Upper lobe of left lung (tissue), 6 donors: Measurements from ENCODE around the gene ASTN1. TPM values are rescaled to one million over a fixed set of nuclear protein-coding genes. Genes with fewer than 3 reads are reported as not detected.
A peak's percentile ranks its signal among the peaks of the same experiment; 100 is the strongest.

Experiments used
- ATAC-seq, 2 donors: fragments of 200-7000 bp; cut with Tn5 transposase; one replicate each; pipeline ENCODE4 v1.9.1; 2022; ENCODE audit warnings: mild to moderate bottlenecking in 2 of 2, moderate library complexity in 2 of 2; ENCODE audit not compliant: low FRiP score in 2 of 2
- DNase-seq, 2 donors: peaks; one replicate each; pipeline ENCODE4 v3.0.0-alpha.2; 2019 to 2020
- H3K27ac ChIP-seq, 4 donors: fragments of 200-600 bp; sonication (generic); one replicate each; pipeline ENCODE4 v1.5.1; 2016 to 2019
- H3K27me3 ChIP-seq, 4 donors: fragments of 200-600 bp; sonication (generic); one replicate each; pipeline ENCODE4 v1.5.1; 2017 to 2019
- H3K36me3 ChIP-seq, 4 donors: fragments of 200-600 bp; sonication (generic); one replicate each; pipeline ENCODE4 v1.5.1; 2016 to 2019
- H3K4me1 ChIP-seq, 4 donors: fragments of 200-600 bp; sonication (generic); one replicate each; pipeline ENCODE4 v1.5.1; 2018 to 2019
- H3K4me3 ChIP-seq, 4 donors: fragments of 200-600 bp; sonication (generic); one replicate each; pipeline ENCODE4 v1.5.1; 2017 to 2019; ENCODE audit warnings: mild to moderate bottlenecking in 2 of 4, moderate library complexity in 1 of 4
- H3K9me3 ChIP-seq, 4 donors: fragments of 200-600 bp; sonication (generic); one replicate each; pipeline ENCODE4 v1.5.1; 2018 to 2019
- CTCF ChIP-seq, 6 experiments: fragments of 450-650 bp in 4 of 6; fragments of 200-600 bp in 2 of 6; sonication (generic) in 2 of 6; IDR thresholded peaks; one replicate each; pipeline ENCODE4 v1.5.1; 2016 to 2019; ENCODE audit warnings: antibody characterized with exemption in 6 of 6
- EP300 ChIP-seq, 4 donors: sonication (generic); formaldehyde crosslinking; IDR thresholded peaks; one replicate each; pipeline ENCODE4 v1.5.1; 2017; ENCODE audit warnings: antibody characterized with exemption in 4 of 4, control low read depth in 2 of 4
- POLR2A ChIP-seq, 4 donors: fragments of 450-650 bp; IDR thresholded peaks; one replicate each; pipeline ENCODE4 v1.5.1; 2016 to 2017; ENCODE audit warnings: antibody characterized with exemption in 4 of 4, mild to moderate bottlenecking in 2 of 4
- POLR2AphosphoS5 ChIP-seq, 2 donors: sonication (generic); formaldehyde crosslinking; IDR thresholded peaks; one replicate each; pipeline ENCODE4 v1.5.1; 2017; ENCODE audit warnings: antibody characterized with exemption in 2 of 2
- WGBS, 2 donors: methylation state at CpG; one replicate each; pipeline ENCODE4 v1.1.5; 2017 to 2018; 5-methylcytosine and 5-hydroxymethylcytosine counted together
- total RNA-seq, 6 donors: library from RNA; depleted of rRNA in 4 of 6; stranded (reverse); fragments of >200 nt in 4 of 6; gene quantifications; one replicate each; pipeline versions ENCODE4 v1.1.0 to v1.2.1, GENCODE V29; 2016 to 2021
- donor health status: DM: no; HTN: no; CAD: no; lungs with moderate emphysema.
- donor health status: DM: no; HTN: yes; CAD: no; lungs with severe emphysema.

The ASTN1 gene
- total RNA-seq, 6 donors from 2014 or later: 0.15 to 1.0 (median 0.32) TPM; not detected in 2

GRCh38 chr1:177011508-177011907, 153.0 kb downstream of the ASTN1 start:
- no peaks in the 10 kb centered on the region for H3K36me3 ChIP-seq
- 93 to 97% methylated on average over 1 of the region's 1 CpG for WGBS, 2 donors
- no peak for TF ChIP-seq EP300 (IDR thresholded peaks at IDR 0.05)
- no peak for TF ChIP-seq CTCF (IDR thresholded peaks at IDR 0.05)
- no peak for TF ChIP-seq POLR2AphosphoS5 (IDR thresholded peaks at IDR 0.05)
- TF ChIP-seq POLR2A (IDR thresholded peaks at IDR 0.05): no peak
- no peaks in the 10 kb centered on the region for H3K4me1 ChIP-seq
- H3K9me3 ChIP-seq: no peaks in the 10 kb centered on the region
- H3K4me3 ChIP-seq: no peak overlapping the region
- no peak overlapping the region for H3K27ac ChIP-seq
- no peaks in the 10 kb centered on the region for H3K27me3 ChIP-seq
- DNase-seq (no peak), ATAC-seq (no peak)

- WGBS, 2 donors: 73 to 76% methylated on average over 1 of the region's 1 CpG
- TF ChIP-seq POLR2AphosphoS5 (IDR thresholded peaks at IDR 0.05) (no peak), CTCF (IDR thresholded peaks at IDR 0.05) (no peak), EP300 (IDR thresholded peaks at IDR 0.05) (no peak), POLR2A (IDR thresholded peaks at IDR 0.05) (no peak)
- Histone ChIP-seq H3K9me3 (no peaks in the 10 kb centered on the region), H3K36me3 (no peaks in the 10 kb centered on the region), H3K4me1 (no peaks in the 10 kb centered on the region), H3K4me3 (no peak overlapping the region), H3K27ac (no peak overlapping the region), H3K27me3 (no peaks in the 10 kb centered on the region)
- no peak for ATAC-seq
- no peak for DNase-seq
Measured at GRCh38 chr1:177010211-177010825, 154.2 kb downstream of the ASTN1 start.

- ATAC-seq: no peak
- 76 to 85% methylated on average over 3 of the region's 3 CpGs for WGBS, 2 donors
- no peaks in the 10 kb centered on the region for H3K27me3 ChIP-seq
- H3K36me3 ChIP-seq: no peaks in the 10 kb centered on the region
- H3K4me3 ChIP-seq: no peak overlapping the region
- no peak overlapping the region for H3K27ac ChIP-seq
- no peaks in the 10 kb centered on the region for H3K9me3 ChIP-seq
- DNase-seq: no peak
- TF ChIP-seq EP300 (IDR thresholded peaks at IDR 0.05) (no peak), POLR2AphosphoS5 (IDR thresholded peaks at IDR 0.05) (no peak), POLR2A (IDR thresholded peaks at IDR 0.05) (no peak), CTCF (IDR thresholded peaks at IDR 0.05) (no peak)
- no peaks in the 10 kb centered on the region for H3K4me1 ChIP-seq
Measured at GRCh38 chr1:177008653-177009052, 155.9 kb downstream of the ASTN1 start.

- no peaks in the 10 kb centered on the region for H3K4me1 ChIP-seq
- DNase-seq (no peak), ATAC-seq (peak in 1 of 2 donors; percentile 66)
- no peak overlapping the region for H3K4me3 ChIP-seq
- H3K27me3 ChIP-seq: no peaks in the 10 kb centered on the region
- H3K36me3 ChIP-seq: no peaks in the 10 kb centered on the region
- H3K27ac ChIP-seq: no peak overlapping the region
- no peaks in the 10 kb centered on the region for H3K9me3 ChIP-seq
- 64 to 71% methylated on average over 8 of the region's 8 CpGs for WGBS, 2 donors
- TF ChIP-seq POLR2A (IDR thresholded peaks at IDR 0.05): no peak
- no peak for TF ChIP-seq POLR2AphosphoS5 (IDR thresholded peaks at IDR 0.05)
- no peak for TF ChIP-seq EP300 (IDR thresholded peaks at IDR 0.05)
- no peak for TF ChIP-seq CTCF (IDR thresholded peaks at IDR 0.05)
Measured at GRCh38 chr1:177007437-177008161, 156.9 kb downstream of the ASTN1 start.
